Tibial nerve (tissue), 4 donors: ENCODE results near the gene ADGRG3. TPM values are rescaled to one million over a fixed set of nuclear protein-coding genes. Genes with fewer than 3 reads are reported as not detected.

Experiments
- DNase-seq, 2 donors: peaks; one replicate each; pipeline ENCODE4 v3.0.0-alpha.2; 2019; ENCODE audit warnings: low spot score in 2 of 2
- H3K27ac ChIP-seq, 4 donors: fragments of 200-600 bp; sonication (generic) in 3 of 4; one replicate each; pipeline ENCODE4 v1.5.1; 2017 to 2019; ENCODE audit warnings: mild to moderate bottlenecking in 1 of 4
- H3K27me3 ChIP-seq, 2 donors: fragments of 200-600 bp; sonication (generic) in 1 of 2; one replicate each; pipeline versions ENCODE4 v1.5.1 to v1.6.0; 2017 to 2019
- H3K36me3 ChIP-seq, 3 donors: fragments of 200-600 bp; sonication (generic); one replicate each; pipeline ENCODE4 v1.5.1; 2018 to 2019
- H3K4me1 ChIP-seq, 4 donors: fragments of 200-600 bp; sonication (generic) in 3 of 4; one replicate each; pipeline ENCODE4 v1.5.1; 2017 to 2019
- H3K4me3 ChIP-seq, 4 donors: fragments of 200-600 bp; sonication (generic) in 3 of 4; one replicate each; pipeline ENCODE4 v1.5.1; 2017 to 2019; ENCODE audit warnings: mild to moderate bottlenecking in 1 of 4, moderate library complexity in 1 of 4
- H3K9me3 ChIP-seq, 4 donors: fragments of 200-600 bp; sonication (generic) in 3 of 4; one replicate each; pipeline ENCODE4 v1.5.1; 2017 to 2019
- EP300 ChIP-seq, 2 donors: sonication (generic); formaldehyde crosslinking; IDR thresholded peaks; one replicate each; pipeline ENCODE4 v1.6.1; 2017; ENCODE audit warnings: antibody characterized with exemption in 2 of 2, mild to moderate bottlenecking in 1 of 2
- POLR2A ChIP-seq, 2 donors: fragments of 450-650 bp; IDR thresholded peaks; one replicate each; pipeline ENCODE4 v1.6.1; 2017; ENCODE audit warnings: antibody characterized with exemption in 2 of 2, mild to moderate bottlenecking in 2 of 2, moderate library complexity in 2 of 2
- WGBS, 2 donors: methylation state at CpG; one replicate each; pipeline ENCODE4 v1.1.5; 2018; 5-methylcytosine and 5-hydroxymethylcytosine counted together
- total RNA-seq, 4 donors: library from RNA; depleted of rRNA; stranded (reverse); fragments of >200 nt; gene quantifications; one replicate each; pipeline ENCODE4 v1.1.0, GENCODE V29; 2016
- TF ChIP-seq, protein P1 (sequence below), 5 experiments: fragments of 200-600 bp in 3 of 5; fragments of 450-650 bp in 2 of 5; sonication (generic) in 3 of 5; IDR thresholded peaks; one replicate each; pipeline ENCODE4 v1.5.1; 2016 to 2019; ENCODE audit warnings: antibody characterized with exemption in 5 of 5, mild to moderate bottlenecking in 3 of 5, moderate library complexity in 2 of 5

The ADGRG3 gene
- total RNA-seq, 4 donors from 2014 or later, result 0.21 to 1.8 (median 0.90) TPM; not detected in 1

DNA sequence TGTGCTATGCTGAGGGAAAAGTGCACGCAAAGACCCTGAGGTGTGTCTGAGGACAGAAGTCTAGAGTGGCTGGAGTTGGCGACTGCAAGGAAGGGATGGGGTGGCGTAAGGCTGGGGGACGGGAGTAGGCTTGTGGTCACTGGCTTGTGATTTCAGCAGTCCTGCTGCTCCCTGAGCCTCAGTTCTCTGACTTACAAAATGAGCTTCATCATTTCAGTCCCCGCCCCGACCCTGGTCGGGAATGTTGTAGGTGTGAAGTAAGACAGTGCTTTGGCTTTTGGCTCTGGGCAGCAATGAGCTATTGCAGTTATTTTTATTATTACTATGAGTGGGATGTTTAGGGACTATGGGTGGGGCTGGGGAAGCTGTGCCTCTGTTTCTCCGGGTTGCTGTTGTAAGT lies 31.1 kb upstream of the ADGRG3 start:
- peak overlapping the region; percentile 70 to 95 (median 80) for H3K27ac ChIP-seq
- peak in 1 of 2 donors; percentile 17 for DNase-seq
- no peak for TF ChIP-seq POLR2A (IDR thresholded peaks at IDR 0.05)
- TF ChIP-seq, protein P1, sequence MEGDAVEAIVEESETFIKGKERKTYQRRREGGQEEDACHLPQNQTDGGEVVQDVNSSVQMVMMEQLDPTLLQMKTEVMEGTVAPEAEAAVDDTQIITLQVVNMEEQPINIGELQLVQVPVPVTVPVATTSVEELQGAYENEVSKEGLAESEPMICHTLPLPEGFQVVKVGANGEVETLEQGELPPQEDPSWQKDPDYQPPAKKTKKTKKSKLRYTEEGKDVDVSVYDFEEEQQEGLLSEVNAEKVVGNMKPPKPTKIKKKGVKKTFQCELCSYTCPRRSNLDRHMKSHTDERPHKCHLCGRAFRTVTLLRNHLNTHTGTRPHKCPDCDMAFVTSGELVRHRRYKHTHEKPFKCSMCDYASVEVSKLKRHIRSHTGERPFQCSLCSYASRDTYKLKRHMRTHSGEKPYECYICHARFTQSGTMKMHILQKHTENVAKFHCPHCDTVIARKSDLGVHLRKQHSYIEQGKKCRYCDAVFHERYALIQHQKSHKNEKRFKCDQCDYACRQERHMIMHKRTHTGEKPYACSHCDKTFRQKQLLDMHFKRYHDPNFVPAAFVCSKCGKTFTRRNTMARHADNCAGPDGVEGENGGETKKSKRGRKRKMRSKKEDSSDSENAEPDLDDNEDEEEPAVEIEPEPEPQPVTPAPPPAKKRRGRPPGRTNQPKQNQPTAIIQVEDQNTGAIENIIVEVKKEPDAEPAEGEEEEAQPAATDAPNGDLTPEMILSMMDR (IDR thresholded peaks at IDR 0.05), result no peak
- TF ChIP-seq EP300 (IDR thresholded peaks at IDR 0.05), result no peak
- peaks cover 0 to 74% (median 59%) of the 10 kb centered on the region in 4 donors for H3K4me1 ChIP-seq
- 32 to 33% methylated on average over 8 of the region's 8 CpGs for WGBS, 2 donors
- no peaks in the 10 kb centered on the region for H3K36me3 ChIP-seq
- no peaks in the 10 kb centered on the region for H3K9me3 ChIP-seq
- no peaks in the 10 kb centered on the region for H3K27me3 ChIP-seq
- H3K4me3 ChIP-seq, result no peak overlapping the region

DNA sequence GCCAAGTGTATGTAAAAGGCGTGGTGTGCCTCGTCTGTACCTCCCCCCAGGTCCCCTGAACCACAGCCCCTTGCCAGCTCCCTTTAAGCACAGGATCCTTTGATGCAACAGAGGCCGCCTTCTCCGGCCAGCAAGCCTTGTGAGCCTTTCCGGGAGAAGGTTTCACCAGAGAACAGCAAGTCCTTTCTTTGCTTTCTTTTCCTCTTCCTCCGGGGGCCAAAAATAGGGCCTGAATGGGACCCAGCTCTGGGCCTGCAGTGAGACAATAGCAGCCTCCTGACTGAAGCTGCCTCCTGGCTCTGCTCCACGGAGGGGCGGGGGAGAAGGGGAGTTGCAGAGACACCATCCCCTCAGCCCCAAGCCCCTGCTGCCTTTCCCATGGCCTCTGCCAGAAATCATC lies 30.7 kb upstream of the ADGRG3 start:
- H3K4me3 ChIP-seq, result no peak overlapping the region

GRCh38 chr16:57637965-57638364 lies 30.1 kb upstream of the ADGRG3 start:
- Histone ChIP-seq H3K27ac (peak overlapping the region; percentile 70 to 95 (median 80)), H3K4me3 (no peak overlapping the region), H3K36me3 (no peaks in the 10 kb centered on the region), H3K4me1 (peaks cover 0 to 75% (median 58%) of the 10 kb centered on the region in 4 donors), H3K9me3 (no peaks in the 10 kb centered on the region), H3K27me3 (no peaks in the 10 kb centered on the region)
- DNase-seq, result no peak
- TF ChIP-seq POLR2A (IDR thresholded peaks at IDR 0.05), result no peak
- TF ChIP-seq EP300 (IDR thresholded peaks at IDR 0.05), result no peak
- TF ChIP-seq, protein P1 (IDR thresholded peaks at IDR 0.05), result no peak
- 49 to 58% methylated on average over 6 of the region's 6 CpGs for WGBS, 2 donors

More for the DNA sequence above, 30.7 kb upstream of the ADGRG3 start:
- TF ChIP-seq EP300 (IDR thresholded peaks at IDR 0.05) (peak; percentile 60 to 79), POLR2A (IDR thresholded peaks at IDR 0.05) (no peak)
- TF ChIP-seq, protein P1 (IDR thresholded peaks at IDR 0.05), result no peak
- no peaks in the 10 kb centered on the region for H3K9me3 ChIP-seq
- 12% methylated on average over 8 of the region's 8 CpGs for WGBS, 2 donors
- DNase-seq, result peak; percentile 16 to 39
- peak overlapping the region; percentile 70 to 95 (median 80) for H3K27ac ChIP-seq
- H3K4me1 ChIP-seq, result peaks cover 0 to 74% (median 58%) of the 10 kb centered on the region in 4 donors
- no peaks in the 10 kb centered on the region for H3K27me3 ChIP-seq
- no peaks in the 10 kb centered on the region for H3K36me3 ChIP-seq

DNA sequence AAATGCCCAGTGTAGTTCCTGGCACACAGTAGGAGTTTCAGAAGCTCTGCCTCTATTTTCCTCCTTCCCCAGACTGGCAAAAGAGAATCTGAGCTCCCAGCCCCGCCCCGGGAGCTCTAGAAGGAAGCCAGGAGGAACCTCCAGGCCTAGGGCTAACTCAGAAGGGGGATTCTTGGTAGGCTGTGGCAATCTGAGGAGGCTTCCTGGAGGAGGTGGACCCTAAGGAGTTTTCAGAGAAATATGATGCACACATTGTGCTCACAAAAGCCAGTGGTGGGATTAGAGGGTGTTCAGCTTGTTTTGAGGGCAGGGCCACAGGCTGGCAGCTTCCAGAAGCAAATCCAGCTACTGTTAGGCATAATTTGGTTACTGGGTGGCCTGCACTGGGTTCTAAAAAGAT lies 29.7 kb upstream of the ADGRG3 start:
- Histone ChIP-seq H3K27ac (peak overlapping the region; percentile 49 to 95 (median 78)), H3K27me3 (no peaks in the 10 kb centered on the region), H3K9me3 (no peaks in the 10 kb centered on the region), H3K4me3 (no peak overlapping the region), H3K36me3 (no peaks in the 10 kb centered on the region), H3K4me1 (peaks cover 0 to 75% (median 61%) of the 10 kb centered on the region in 4 donors)
- WGBS, 2 donors, result 82 to 88% methylated on average over 2 of the region's 2 CpGs
- DNase-seq, result no peak
- TF ChIP-seq, protein P1 (IDR thresholded peaks at IDR 0.05), result no peak
- TF ChIP-seq POLR2A (IDR thresholded peaks at IDR 0.05) (no peak), EP300 (IDR thresholded peaks at IDR 0.05) (no peak)

GRCh38 chr16:57639172-57639887 lies 28.8 kb upstream of the ADGRG3 start:
- Histone ChIP-seq H3K4me1 (peaks cover 0 to 71% (median 56%) of the 10 kb centered on the region in 4 donors), H3K27me3 (no peaks in the 10 kb centered on the region), H3K9me3 (no peaks in the 10 kb centered on the region), H3K36me3 (no peaks in the 10 kb centered on the region), H3K4me3 (no peak overlapping the region), H3K27ac (peak overlapping the region; percentile 26 to 95 (median 60))
- WGBS, 2 donors, result 34 to 39% methylated on average over 19 to 23 of the region's 23 CpGs
- no peak for DNase-seq
- no peak for TF ChIP-seq EP300 (IDR thresholded peaks at IDR 0.05)
- TF ChIP-seq, protein P1 (IDR thresholded peaks at IDR 0.05), result no peak
